HCT116 (cell line): Measurements from ENCODE around the gene SLC35F1. TPM values are rescaled to one million over a fixed set of nuclear protein-coding genes. Genes with fewer than 3 reads are reported as not detected.

Experiments used
- ATAC-seq: fragments of 200-7000 bp; cut with Tn5 transposase; 2 replicates; pipeline ENCODE4 v1.9.1; 2020; ENCODE audit warnings: mild to moderate bottlenecking, moderate library complexity
- BruUV-seq: library from RNA; stranded (reverse); fragments of 400-500 nt; replicated peaks from 2 replicates; lab custom pipeline; 2021; lab: Mats Ljungman, UMichigan
- CTCF ChIA-PET: fragments of 300-600 bp; sonication (Branson Sonifier 250); formaldehyde crosslinking; loops from one replicate; lab custom pipeline; 2021; ENCODE audit warnings: antibody characterized with exemption; lab: Charles Lee
- POLR2A ChIA-PET: fragments of 300-600, 350-600 bp; sonication (Branson Sonifier 250); formaldehyde crosslinking; loops from one replicate; lab custom pipeline; 2021; ENCODE audit warnings: antibody characterized with exemption; lab: Charles Lee
- RAD21 ChIA-PET, 2 experiments: fragments of 300-600 bp; sonication (Branson Sonifier 250); formaldehyde crosslinking; loops; one replicate each; lab custom pipeline; 2023; ENCODE audit warnings: low total read pairs in 2 of 2; ENCODE audit not compliant: uncharacterized antibody in 2 of 2, unreplicated experiment in 2 of 2, low non-redundant PET in 1 of 2; lab: Charles Lee
- DNase-seq: peaks from one replicate; pipeline ENCODE4 v3.0.0-alpha.2; 2010; ENCODE audit warnings: low read depth, low spot score
- H2AFZ ChIP-seq: fragments of 200-600 bp; shearing (Covaris generic), sonication (generic); 2 replicates; pipeline ENCODE4 v1.6.1; 2017; ENCODE audit warnings: low read depth, mixed run types, mixed read lengths, antibody characterized with exemption, low read length; ENCODE audit not compliant: poor library complexity, severe bottlenecking
- H3K27ac ChIP-seq: 2 replicates; pipeline ENCODE4 v1.5.1; 2012; ENCODE audit warnings: low read depth, low read length
- H3K27me3 ChIP-seq: fragments of 200-600 bp; sonication (generic); 2 replicates; pipeline ENCODE4 v1.6.1; 2016; ENCODE audit warnings: mixed run types, low read length, mixed read lengths; ENCODE audit not compliant: insufficient read depth
- H3K36me3 ChIP-seq, 2 experiments: fragments of 200-500 bp in 1 of 2; fragments of 200-600 bp in 1 of 2; sonication (Bioruptor generic) in 1 of 2; sonication (generic) in 1 of 2; 2 replicates each; pipeline versions ENCODE4 v1.5.1 to v1.6.1; 2014 to 2016; ENCODE audit warnings: low read length in 2 of 2, inconsistent platforms in 1 of 2, mixed read lengths in 1 of 2, mixed run types in 1 of 2; ENCODE audit not compliant: insufficient read depth in 2 of 2, control insufficient read depth in 1 of 2
- H3K4me1 ChIP-seq, 2 experiments: fragments of 200-600 bp in 1 of 2; sonication (generic) in 1 of 2; 2 replicates each; pipeline versions ENCODE4 v1.5.1 to v1.6.1; 2012 to 2017; ENCODE audit warnings: low read length in 2 of 2, inconsistent platforms in 1 of 2, mild to moderate bottlenecking in 1 of 2, mixed read lengths in 1 of 2, mixed run types in 1 of 2, moderate library complexity in 1 of 2; ENCODE audit not compliant: insufficient read depth in 2 of 2, control insufficient read depth in 1 of 2
- H3K4me2 ChIP-seq: fragments of 200-600 bp; sonication (generic); 2 replicates; pipeline ENCODE4 v1.6.1; 2017; ENCODE audit warnings: mixed run types, low read length, mixed read lengths
- H3K4me3 ChIP-seq, 2 experiments: fragments of 200-600 bp in 1 of 2; sonication (generic) in 1 of 2; replicated peaks in 1 of 2; 2 replicates each; pipeline ENCODE4 v1.5.1; 2011 to 2016; ENCODE audit warnings: low read length in 2 of 2, control low read depth in 1 of 2, low read depth in 1 of 2, mild to moderate bottlenecking in 1 of 2, mixed read lengths in 1 of 2, mixed run types in 1 of 2
- H3K79me2 ChIP-seq: fragments of 200-600 bp; sonication (generic); 2 replicates; pipeline ENCODE4 v1.6.1; 2017; ENCODE audit warnings: mild to moderate bottlenecking, mixed run types, low read length, moderate library complexity, mixed read lengths; ENCODE audit not compliant: insufficient read depth
- H3K9ac ChIP-seq: fragments of 200-600 bp; sonication (generic); 2 replicates; pipeline ENCODE4 v1.6.1; 2016; ENCODE audit warnings: low read length, mixed read lengths
- H3K9me2 ChIP-seq: fragments of 200-600 bp; sonication (generic), shearing (Covaris generic); 2 replicates; pipeline ENCODE4 v1.6.1; 2017; ENCODE audit warnings: mixed run types, mild to moderate bottlenecking, moderate library complexity; ENCODE audit not compliant: insufficient read depth
- H3K9me3 ChIP-seq, 2 experiments: fragments of 200-500 bp in 1 of 2; fragments of 200-600 bp in 1 of 2; sonication (Bioruptor generic) in 1 of 2; sonication (generic) in 1 of 2; 2 replicates each; pipeline ENCODE4 v1.6.1; 2014 to 2017; ENCODE audit warnings: low read length in 2 of 2, mixed read lengths in 2 of 2, inconsistent platforms in 1 of 2, low read depth in 1 of 2, mild to moderate bottlenecking in 1 of 2, mixed run types in 1 of 2, moderate library complexity in 1 of 2; ENCODE audit not compliant: control insufficient read depth in 1 of 2, insufficient read depth in 1 of 2
- H4K20me1 ChIP-seq: fragments of 200-600 bp; sonication (generic), shearing (Covaris generic); 2 replicates; pipeline ENCODE4 v1.6.1; 2017; ENCODE audit warnings: mixed run types, mild to moderate bottlenecking, moderate library complexity; ENCODE audit not compliant: insufficient read depth
- ELF1 ChIP-seq: IDR thresholded peaks from 2 replicates; pipeline ENCODE4 v1.6.1; 2012; ENCODE audit warnings: low read depth, borderline replicate concordance
- FOSL1 ChIP-seq: IDR thresholded peaks from 2 replicates; pipeline ENCODE4 v1.6.1; 2012; ENCODE audit warnings: low read depth
- JUND ChIP-seq: IDR thresholded peaks from 2 replicates; pipeline ENCODE4 v1.6.1; 2012
- POLR2A ChIP-seq: IDR thresholded peaks from 2 replicates; pipeline ENCODE4 v1.7.0; 2011; ENCODE audit warnings: borderline replicate concordance; ENCODE audit not compliant: insufficient read depth, insufficient read length; ENCODE audit errors: extremely low read depth
- POLR2AphosphoS5 ChIP-seq: IDR thresholded peaks from 2 replicates; pipeline ENCODE4 v1.6.1; 2011; ENCODE audit warnings: mild to moderate bottlenecking, low read depth, low read length, moderate library complexity
- RAD21 ChIP-seq: IDR thresholded peaks from 2 replicates; pipeline ENCODE4 v1.6.1; 2012; ENCODE audit warnings: low read depth, mild to moderate bottlenecking
- SIN3A ChIP-seq: IDR thresholded peaks from 2 replicates; pipeline ENCODE4 v1.6.1; 2012; ENCODE audit warnings: low read depth
- SRF ChIP-seq: IDR thresholded peaks from 2 replicates; pipeline ENCODE4 v1.6.1; 2012; ENCODE audit warnings: low read depth
- TCF7L2 ChIP-seq: IDR thresholded peaks from 2 replicates; pipeline ENCODE4 v1.7.0; 2011; ENCODE audit warnings: borderline replicate concordance, inconsistent platforms; ENCODE audit not compliant: insufficient read depth, insufficient read length; ENCODE audit errors: extremely low read depth
- YY1 ChIP-seq: IDR thresholded peaks from 2 replicates; pipeline ENCODE4 v1.6.1; 2011; ENCODE audit warnings: low read length, low read depth, moderate library complexity, mild to moderate bottlenecking; ENCODE audit not compliant: insufficient replicate concordance; ENCODE audit errors: extremely low read depth
- ZNF274 ChIP-seq: fragments of 200-500 bp; sonication (Bioruptor generic); IDR thresholded peaks from 2 replicates; pipeline ENCODE4 v1.6.1; 2014; ENCODE audit warnings: mild to moderate bottlenecking, low read depth, low read length, inconsistent platforms
- intact Hi-C: fragments of 100-400 bp; cut with micrococcal nuclease; formaldehyde crosslinking; loops from 2 replicates; pipeline ENCODE4 v1.10.0; 2022
- total RNA-seq: library from RNA; stranded (reverse); gene quantifications from one replicate; pipeline ENCODE4 v1.2.1, GENCODE V29; 2021; ENCODE audit not compliant: unreplicated experiment
- TF ChIP-seq, protein P1 (sequence below), 3 experiments: fragments of 200-600 bp in 1 of 3; sonication (generic) in 1 of 3; IDR thresholded peaks in 2 of 3; conservative IDR thresholded peaks in 1 of 3; 2 replicates each; pipeline ENCODE4 v1.5.1; 2012 to 2017; ENCODE audit warnings: low read depth in 2 of 3, low read length in 2 of 3, antibody characterized with exemption in 1 of 3, borderline replicate concordance in 1 of 3, control low read depth in 1 of 3, mild to moderate bottlenecking in 1 of 3, mixed read lengths in 1 of 3, mixed run types in 1 of 3, moderate library complexity in 1 of 3; ENCODE audit not compliant: insufficient read depth in 1 of 3
- TF ChIP-seq, protein P2 (sequence below): IDR thresholded peaks from 2 replicates; pipeline ENCODE4 v1.6.1; 2011; ENCODE audit warnings: mild to moderate bottlenecking, low read length, moderate library complexity; ENCODE audit not compliant: insufficient replicate concordance; ENCODE audit errors: extremely low read depth
- TF ChIP-seq, protein P3 (sequence below): IDR thresholded peaks from 2 replicates; pipeline ENCODE4 v1.6.1; 2012

SLC35F1 gene
- total RNA-seq, 1 experiment from 2014 or later: 0.07 TPM

DNA sequence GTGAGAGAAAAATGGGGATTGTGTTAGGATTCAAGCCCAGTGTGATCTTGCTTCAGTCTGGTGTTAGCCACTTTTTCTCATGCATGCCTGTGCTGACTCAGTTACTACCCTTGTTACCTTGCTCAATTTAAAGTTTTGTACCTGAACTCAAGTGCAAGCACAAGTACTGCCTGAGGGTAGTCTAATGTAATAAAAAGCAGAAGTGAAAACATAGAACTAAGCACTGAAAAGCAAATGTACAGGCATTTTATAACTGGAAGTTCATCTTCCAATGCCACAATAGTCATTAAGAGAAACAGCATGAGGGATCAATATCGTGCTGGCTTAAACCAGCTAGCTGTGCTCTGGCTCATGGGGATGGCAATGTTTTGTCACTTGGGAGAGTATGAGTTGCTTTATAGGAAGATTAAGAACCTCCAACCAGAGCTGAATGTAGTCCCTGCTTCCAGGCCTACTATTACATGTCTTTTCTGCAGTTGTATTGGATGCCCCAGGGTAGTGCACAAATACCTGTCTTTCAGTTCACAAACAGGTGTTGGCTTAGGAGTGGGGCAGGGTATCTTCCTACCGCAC, 48.7 kb downstream of the SLC35F1 start (continued):
- TF ChIP-seq, protein P1, sequence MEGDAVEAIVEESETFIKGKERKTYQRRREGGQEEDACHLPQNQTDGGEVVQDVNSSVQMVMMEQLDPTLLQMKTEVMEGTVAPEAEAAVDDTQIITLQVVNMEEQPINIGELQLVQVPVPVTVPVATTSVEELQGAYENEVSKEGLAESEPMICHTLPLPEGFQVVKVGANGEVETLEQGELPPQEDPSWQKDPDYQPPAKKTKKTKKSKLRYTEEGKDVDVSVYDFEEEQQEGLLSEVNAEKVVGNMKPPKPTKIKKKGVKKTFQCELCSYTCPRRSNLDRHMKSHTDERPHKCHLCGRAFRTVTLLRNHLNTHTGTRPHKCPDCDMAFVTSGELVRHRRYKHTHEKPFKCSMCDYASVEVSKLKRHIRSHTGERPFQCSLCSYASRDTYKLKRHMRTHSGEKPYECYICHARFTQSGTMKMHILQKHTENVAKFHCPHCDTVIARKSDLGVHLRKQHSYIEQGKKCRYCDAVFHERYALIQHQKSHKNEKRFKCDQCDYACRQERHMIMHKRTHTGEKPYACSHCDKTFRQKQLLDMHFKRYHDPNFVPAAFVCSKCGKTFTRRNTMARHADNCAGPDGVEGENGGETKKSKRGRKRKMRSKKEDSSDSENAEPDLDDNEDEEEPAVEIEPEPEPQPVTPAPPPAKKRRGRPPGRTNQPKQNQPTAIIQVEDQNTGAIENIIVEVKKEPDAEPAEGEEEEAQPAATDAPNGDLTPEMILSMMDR (IDR thresholded peaks at IDR 0.05 in 2 of 3, conservative IDR thresholded peaks at IDR 0.05 in 1 of 3; ENCODE audit: borderline replicate concordance in 1 of 3, insufficient read depth in 1 of 3, low read depth in 2 of 3, low read length in 2 of 3): no peak
- TF ChIP-seq, all 23 proteins: peak for 0

DNA sequence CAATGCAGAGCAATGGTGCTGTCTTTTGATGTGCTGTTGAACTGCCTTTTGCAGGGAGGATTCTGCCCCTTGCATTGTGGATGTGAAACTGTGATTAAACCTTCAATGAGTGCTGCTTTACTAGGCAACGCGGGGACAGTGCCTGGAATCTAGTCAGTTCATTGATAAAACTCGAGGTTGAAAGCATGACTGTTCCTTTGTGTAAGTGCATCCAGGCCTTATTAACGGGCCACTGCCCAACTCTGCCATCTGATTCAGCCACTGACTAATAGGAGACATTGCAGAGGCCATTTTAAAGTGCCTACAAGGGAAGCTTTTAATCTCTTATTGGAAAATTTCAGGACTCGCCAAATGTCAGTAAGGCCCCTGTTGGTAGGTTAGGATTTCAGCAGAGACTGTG, 49.3 kb downstream of the SLC35F1 start:
- Histone ChIP-seq H3K27me3 (no peaks in the 10 kb centered on the region; the same call in 1 of the 2 replicates), H2AFZ (no peak overlapping the region), H3K36me3 (no peaks in the 10 kb centered on the region), H3K9ac (no peak overlapping the region), H3K9me2 (no peaks in the 10 kb centered on the region), H3K4me3 (no peak overlapping the region), H3K4me2 (no peak overlapping the region), H3K27ac (no peak overlapping the region), H3K9me3 (no peaks in the 10 kb centered on the region), H3K4me1 (no peaks in the 10 kb centered on the region), H3K79me2 (no peaks in the 10 kb centered on the region), H4K20me1 (no peaks in the 10 kb centered on the region)
- ATAC-seq (no peak), DNase-seq (no peak)
- ChIA-PET CTCF (no interaction called here), RAD21 (no interaction called here), POLR2A (no interaction called here)
- TF ChIP-seq, protein P1 (IDR thresholded peaks at IDR 0.05 in 2 of 3, conservative IDR thresholded peaks at IDR 0.05 in 1 of 3; ENCODE audit: borderline replicate concordance in 1 of 3, insufficient read depth in 1 of 3, low read depth in 2 of 3, low read length in 2 of 3): no peak
- no peak for TF ChIP-seq SRF
- no peak for TF ChIP-seq TCF7L2
- TF ChIP-seq POLR2A: no peak
- no peak for TF ChIP-seq POLR2AphosphoS5
- TF ChIP-seq YY1: no peak
- TF ChIP-seq ZNF274: no peak
- no peak for TF ChIP-seq SIN3A
- TF ChIP-seq, protein P2, sequence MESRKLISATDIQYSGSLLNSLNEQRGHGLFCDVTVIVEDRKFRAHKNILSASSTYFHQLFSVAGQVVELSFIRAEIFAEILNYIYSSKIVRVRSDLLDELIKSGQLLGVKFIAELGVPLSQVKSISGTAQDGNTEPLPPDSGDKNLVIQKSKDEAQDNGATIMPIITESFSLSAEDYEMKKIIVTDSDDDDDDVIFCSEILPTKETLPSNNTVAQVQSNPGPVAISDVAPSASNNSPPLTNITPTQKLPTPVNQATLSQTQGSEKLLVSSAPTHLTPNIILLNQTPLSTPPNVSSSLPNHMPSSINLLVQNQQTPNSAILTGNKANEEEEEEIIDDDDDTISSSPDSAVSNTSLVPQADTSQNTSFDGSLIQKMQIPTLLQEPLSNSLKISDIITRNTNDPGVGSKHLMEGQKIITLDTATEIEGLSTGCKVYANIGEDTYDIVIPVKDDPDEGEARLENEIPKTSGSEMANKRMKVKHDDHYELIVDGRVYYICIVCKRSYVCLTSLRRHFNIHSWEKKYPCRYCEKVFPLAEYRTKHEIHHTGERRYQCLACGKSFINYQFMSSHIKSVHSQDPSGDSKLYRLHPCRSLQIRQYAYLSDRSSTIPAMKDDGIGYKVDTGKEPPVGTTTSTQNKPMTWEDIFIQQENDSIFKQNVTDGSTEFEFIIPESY: no peak
- no peak for TF ChIP-seq JUND
- TF ChIP-seq, protein P3, sequence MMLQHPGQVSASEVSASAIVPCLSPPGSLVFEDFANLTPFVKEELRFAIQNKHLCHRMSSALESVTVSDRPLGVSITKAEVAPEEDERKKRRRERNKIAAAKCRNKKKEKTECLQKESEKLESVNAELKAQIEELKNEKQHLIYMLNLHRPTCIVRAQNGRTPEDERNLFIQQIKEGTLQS: no peak
- no peak for TF ChIP-seq ELF1
- no peak for TF ChIP-seq FOSL1
- TF ChIP-seq RAD21: no peak
- intact Hi-C loops: no loop called here
- BruUV-seq: no TSS peak
